Measurements from ENCODE around the gene COPS3.
A peak's percentile ranks its signal among the peaks of the same experiment; 100 is the strongest.
"Not testable (repeated sequence)": the region's sequence is repeated elsewhere in the genome, so short reads cannot be mapped to it uniquely, and the experiment has no call there.

The COPS3 gene

DNA sequence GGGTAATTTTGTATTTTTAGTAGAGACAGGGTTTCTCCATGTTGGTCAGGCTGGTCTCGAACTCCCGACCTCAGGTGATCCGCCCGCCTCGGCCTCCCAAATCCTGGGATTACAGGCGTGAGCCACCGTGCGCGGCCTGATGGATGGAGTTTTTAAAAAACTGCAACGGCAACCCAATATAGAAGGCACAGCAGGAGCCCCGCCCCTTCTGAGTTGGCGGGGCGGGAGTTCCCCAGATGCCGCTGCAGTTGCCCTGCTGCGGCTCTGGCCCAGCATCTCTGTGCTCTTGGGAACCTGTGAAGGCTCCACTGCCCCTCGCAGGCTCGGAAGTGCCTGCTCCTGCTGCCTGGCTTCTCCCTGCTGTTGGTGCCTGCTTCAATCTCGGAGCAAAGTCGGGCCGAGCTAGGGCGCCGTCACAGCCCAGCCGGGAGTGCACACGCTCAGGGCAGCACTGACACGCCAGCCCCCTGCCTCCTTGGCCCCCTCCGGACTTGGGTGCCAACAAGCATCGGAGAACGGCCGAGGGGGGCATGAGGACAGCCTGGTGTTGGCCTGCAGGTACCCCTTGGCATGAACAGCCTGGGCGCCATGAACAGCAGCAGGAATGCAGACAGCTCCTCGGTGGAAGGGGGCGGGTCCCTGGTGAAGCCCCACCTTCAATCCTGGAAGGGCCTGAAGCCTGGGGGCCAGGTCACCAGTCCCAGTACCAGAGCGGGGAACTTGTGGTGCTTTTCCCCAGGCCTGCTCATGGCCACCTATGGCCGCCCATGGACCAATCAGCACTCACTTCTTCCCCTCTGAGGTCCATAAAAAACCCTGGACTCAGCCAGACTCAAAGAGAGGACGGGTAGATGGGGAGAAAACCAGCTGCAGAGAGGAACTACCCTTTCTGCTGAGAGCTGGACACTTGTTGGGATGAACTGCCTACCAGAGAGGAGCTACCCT, 19.9 kb upstream of the COPS3 start:
- DNase-seq, result peak; percentile 27

DNA sequence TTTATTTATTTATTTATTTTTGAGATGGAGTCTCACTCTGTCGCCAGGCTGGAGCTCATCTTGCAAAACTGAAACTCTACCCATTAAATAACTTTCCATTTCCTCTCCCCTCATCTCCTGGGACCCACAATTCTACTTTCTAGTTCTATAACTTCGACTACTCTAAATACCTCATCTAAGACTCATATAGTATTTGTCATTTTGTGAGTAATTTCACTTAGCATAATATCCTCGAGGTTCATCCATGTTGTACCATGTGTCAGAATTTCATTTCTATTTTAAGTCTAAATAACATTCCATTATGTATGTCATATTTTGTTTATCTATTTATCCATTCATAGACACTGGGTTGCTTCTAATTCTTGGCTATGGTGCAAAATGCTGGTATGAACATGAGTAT, 17.1 kb upstream of the COPS3 start:
- DNase-seq, result no peak

DNA sequence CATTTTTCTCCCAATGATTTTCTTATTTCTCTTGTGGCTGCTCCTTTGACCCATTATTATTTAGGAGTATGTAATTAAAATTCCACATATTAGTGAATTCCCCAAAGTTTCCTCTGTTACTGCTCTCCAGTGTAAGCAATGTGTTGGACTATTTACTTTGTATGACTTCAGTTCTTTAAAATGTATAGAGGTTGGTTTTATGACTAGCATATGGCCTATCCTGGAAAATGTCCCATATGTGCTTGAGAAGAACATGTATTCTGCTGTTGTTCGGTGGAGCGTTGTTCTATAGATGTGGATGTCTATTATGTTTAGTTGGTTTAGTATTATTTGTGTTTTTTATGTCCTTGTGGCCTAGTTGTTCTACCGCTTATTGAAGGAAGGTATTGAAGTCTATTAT, 16.2 kb upstream of the COPS3 start:
- DNase-seq, result no peak

DNA sequence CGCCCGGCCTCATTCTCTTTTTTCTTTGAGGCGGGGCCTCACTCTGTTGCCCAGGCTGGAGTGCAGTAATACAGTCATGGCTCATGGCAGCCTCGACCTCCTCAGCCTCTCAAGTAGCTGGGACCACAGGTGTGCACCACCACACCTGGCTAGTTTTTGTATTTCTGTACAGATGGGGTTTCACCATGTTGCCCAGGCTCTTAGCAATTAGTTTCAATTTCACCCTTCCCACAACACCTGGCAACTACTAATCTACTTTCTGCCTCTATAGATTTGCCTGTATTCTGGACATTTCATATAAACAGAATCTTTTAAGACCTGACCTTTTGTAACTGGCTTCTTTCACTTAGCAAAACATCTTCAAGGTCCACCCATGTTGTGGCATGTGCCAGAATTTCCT, 14.1 kb upstream of the COPS3 start:
- DNase-seq, result no peak

DNA sequence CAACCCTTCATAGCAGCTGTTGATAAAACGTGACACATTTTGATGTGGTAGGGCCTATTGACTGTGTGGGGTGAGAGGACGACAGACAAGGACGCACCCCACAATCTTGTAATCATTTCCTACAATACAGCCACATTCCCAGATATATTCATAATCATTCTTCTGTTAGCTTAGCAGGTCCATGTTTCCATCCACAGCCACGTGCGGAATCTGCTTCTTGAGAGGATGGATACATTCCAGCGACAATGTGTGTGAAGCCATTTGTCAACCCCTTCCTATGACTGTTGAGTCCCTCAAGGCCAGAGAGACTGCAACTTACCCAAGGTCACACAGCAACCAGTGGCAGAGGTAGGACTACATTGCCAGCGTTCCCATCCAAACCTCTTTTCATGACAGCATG, 8.7 kb upstream of the COPS3 start:
- no peak for DNase-seq

DNA sequence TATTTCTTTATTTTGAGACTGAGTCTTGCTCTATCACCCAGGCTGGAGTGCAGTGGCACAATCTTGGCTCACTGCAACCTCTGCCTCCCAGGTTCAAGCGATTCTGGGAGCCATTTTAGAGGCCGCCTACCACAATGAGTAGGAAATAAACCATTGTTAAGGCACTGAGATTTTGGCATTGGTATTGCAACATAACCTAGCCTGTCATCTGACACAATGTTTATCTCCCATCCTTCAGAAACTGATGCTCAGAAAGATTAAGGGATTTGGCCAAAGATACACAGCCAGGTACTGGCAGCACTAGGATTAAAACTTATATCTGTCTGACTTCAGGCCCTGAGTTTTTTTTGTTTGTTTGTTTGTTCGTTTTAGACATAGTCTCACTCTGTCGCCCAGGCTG, 8.0 kb upstream of the COPS3 start:
- DNase-seq, result no peak

DNA sequence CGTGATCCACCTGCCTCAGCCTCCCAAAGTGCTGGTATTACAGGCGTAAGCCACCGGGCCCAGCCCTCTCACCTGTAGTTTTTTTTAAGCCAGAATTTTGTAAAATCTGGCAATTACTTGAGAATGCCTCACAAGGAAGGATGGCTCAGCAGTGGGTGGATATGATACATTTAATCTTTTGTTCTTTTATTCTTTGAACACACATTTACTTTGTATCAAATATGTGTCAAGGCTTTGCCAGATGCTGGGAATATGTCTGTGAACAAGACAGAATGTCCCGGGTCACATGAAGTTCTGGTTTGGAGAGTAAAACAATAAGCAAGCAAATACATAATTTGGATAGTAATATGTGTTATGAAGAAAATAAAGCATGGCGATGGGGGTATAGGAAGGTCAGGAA, 4.9 kb upstream of the COPS3 start:
- no peak for DNase-seq

DNA sequence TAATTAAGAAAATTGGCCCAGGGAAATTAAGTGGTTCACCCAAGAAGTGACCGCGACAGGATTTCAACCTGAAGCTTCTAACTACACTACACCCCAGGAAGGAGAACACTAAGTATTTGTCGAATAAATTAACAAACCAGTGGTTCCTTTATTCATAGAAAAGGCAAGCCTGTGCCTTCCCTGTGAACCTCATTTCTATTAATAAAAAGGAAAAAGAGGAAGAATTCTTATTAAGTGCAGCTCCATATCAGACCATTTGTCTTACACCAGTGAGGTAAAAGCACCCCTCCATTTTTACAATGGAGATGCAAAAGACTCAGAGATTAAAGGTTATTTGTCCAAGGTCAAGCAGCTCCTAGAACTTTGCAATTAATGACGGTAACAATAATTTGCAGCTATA, 1.7 kb downstream of the COPS3 start:
- no peak for DNase-seq

DNA sequence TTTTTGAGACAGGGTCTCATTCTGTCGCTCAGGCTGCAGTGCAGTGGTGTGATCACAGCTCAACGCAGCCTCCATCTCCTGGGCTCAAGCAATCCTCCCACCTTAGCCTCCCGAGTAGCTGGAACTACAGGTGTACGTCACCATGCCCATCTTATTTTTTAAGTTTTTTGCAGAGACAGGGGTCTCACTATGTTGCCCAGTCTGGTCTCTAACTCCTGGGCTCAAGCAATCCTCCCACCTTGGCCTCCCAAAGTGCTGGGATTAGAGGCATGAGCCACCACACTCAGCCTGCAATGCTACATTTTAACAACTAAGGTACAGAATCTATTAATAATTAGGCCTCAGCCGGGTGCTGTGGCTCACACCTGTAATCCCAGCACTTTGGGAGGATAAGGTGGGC, 3.6 kb downstream of the COPS3 start:
- not testable (repeated sequence) for DNase-seq

DNA sequence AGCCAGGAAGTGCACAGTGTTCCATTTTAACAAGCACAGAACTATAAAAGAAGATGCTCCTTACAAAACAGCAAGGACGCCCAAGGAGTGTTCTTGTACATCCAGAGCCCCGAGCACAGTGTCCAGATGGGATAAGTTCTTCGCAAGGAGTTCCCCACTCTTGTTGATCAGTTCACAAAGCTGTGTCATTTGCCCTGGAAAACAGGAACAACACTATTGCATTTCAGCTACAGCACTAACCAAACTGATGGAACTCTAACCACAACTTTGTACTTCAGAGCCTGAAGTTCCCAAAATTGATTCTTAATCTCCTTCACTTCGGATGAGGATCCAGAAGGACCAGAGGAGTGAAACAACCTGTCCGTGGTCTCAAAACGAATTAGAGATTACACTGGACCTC, 5.1 kb downstream of the COPS3 start:
- no peak for DNase-seq

DNA sequence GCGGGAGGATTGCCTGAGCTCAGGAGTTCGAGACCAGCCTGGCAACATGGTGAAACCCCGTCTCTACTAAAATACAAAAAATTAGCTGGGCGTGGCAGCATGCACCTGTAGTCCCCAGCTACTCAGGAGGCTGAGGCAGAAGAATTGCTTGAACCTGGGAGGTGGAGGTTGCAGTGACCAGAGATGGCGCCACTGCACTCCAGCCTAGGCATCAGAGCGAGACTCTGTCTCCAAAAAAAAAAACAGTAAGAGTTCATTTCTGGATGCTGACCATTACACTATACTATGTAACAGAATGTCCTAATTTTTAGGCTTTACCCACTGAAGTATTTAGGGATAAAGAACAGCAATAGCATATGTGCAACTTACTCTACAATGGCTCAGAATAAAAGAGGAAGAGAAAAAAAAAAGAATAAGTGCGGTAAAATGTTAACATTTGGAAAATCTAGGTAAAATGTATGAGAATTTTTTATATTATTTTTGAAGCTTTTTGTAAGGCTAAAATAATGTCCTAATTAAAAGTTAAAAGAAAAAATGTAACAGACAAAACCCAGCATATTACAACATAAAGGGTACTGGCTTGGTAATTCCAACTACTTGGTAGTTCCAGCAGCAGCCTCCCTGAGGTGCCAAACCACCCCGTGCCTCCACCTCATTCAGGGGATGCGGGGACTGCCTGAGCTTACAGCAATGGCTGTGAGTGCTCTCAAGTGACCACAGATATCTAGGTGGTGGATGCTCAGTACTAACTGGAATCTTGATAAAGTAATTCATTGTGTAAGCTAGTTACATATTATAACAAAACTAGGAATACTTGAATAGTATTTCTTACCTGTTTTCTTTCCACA, 10.9 kb downstream of the COPS3 start:
- DNase-seq, result no peak

DNA sequence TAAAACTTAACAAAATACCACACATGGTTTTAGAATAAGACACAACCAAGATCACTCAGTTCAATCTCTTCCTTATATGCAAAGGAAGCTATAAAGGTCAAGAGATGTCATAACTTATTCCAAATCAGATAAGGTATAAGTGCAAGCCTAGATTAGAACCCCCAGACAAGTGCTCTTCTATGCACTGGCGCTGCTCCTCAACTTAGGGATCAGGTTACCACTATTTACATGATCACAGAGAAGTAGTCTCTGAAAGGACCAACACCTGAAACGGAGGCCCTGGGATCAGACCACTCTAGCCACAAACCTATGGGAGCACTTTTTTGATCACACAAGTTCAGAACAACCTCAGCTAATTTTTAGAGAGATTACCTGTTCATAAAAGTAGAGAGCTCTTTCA, 16.6 kb downstream of the COPS3 start:
- DNase-seq, result no peak

DNA sequence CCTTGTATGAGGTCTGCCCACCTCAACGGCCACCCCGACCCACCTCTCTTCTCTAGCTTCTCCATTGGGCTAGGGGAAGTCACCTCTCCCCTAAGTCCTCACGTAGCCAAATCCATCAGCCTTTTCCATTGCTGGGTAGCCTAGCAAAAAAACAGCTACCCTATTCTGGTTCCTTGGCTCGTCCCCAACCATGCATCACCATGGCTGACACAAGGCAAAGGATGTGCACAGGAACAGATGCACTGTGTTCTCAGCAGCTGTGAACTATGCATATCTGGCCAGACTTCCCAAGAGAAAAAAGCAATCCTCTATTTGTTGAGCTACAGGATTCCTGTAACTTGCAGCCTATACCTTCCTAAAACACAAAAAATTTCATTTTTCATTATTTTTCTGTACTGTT, 22.0 kb downstream of the COPS3 start:
- DNase-seq, result no peak

DNA sequence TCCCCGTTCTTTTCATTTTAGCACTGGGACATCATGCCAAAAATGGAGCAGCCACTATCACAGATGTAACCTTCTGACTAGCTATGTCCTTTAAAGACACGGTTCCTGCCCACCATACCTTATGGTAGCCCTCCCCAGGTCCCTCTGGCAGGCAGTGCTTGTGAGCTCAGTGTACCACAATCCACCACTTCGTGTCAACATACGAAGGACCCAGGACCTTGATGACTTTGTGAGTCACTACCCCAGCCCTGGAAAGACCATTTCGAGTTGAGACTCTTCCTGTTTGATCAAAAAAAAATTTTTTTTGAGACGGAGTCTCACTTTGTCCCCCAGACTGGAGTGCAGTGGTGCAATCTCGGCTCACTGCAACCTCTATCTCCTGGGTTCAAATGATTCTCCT, 23.0 kb downstream of the COPS3 start:
- DNase-seq, result no peak

DNA sequence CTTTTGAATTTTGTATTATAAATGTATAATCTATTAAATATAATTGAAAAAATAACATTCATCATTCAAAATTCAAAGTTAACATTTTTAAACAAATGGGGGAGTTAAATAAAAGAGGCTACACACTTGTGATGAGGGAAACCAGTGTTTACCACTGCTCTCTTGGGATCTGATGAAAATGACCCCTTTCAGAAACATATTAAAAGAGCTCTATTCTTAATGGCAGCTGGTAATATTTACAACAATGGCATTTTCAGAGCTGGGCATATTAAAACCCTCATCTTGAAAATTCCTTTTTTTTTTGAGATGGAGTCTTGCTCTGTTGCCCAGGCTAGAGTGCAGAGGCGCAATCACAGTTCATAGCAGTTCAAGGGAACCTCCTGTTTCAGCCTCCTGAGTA, 24.7 kb downstream of the COPS3 start:
- DNase-seq, result no peak

DNA sequence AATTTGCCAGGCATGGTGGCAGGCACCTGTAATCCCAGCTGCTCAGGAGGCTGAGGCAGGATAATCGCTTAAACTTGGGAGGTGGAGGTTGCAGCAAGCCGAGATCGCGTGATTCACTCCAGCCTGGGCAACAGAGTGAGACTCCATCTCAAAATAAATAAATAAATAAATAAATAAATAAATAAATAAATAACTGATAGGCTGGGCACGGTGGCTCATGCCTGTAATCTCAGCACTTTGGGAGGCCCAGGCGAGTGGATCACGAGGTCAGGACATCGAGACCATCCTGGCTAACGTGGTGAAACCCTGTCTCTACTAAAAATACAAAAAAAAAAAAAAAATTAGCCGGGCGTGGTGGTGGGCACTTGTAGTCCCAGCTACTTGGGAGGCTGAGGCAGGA, 25.4 kb downstream of the COPS3 start:
- not testable (repeated sequence) for DNase-seq

DNA sequence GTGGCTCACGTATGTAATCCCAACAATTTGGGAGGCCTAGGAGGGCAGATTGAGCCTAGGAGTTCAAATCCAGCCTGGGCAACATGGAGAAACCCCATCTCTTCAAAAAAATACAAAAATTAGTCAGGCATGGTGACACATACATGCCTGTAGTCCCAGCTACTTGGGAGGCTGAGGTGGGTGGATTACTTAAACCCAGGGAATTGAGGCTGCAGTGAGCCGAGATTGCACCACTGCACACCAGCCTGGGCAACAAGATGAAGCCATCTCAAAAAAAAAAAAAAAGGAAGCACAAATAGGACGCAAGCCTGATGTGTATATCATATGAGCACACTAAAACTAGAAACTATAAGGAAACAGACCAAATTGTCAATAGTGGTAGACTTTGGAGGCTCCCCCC, 27.0 kb downstream of the COPS3 start:
- DNase-seq, result no peak

DNA sequence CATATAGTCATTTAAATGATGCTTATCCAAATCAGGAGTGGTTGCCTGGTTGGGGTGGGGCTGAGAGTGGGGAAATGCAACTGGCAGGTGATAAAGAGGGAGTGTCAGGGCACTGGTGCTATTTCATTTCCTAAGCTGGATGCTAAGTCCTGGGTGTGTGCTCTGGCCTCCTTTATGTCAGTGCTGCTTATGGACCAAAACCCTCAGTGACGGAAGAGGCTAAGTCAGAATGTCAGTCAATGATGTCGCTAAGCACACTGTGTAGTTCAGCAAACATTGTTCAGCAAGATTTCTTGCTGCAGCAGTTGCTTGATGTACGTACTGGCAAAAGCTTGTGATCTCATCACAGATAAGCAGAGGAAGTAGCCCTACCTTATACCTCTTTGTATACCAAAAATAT, 27.6 kb downstream of the COPS3 start:
- no peak for DNase-seq

DNA sequence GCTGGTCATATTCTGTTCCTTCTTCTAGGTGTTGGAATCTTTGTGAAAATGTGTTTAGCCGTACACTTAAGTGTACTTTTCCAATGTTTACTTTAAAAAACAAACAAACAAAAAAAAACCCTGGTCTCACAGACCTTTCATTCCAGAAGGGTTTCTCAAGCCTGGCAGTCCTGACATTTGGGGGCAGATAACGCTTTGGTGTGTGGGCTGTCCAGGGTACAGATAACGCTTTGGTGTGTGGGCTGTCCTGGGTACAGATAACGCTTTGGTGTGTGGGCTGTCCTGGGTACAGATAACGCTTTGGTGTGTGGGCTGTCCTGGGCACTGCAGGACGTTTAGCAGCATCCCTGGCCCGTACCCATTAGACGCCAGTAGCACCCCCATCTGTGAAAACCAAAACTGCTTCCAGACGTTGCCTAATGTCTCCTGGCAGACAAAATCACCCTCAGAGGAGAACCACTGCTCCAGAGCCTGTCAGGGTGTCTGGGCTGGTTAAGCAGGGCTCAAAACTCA, 28.8 kb downstream of the COPS3 start:
- no peak for DNase-seq

DNA sequence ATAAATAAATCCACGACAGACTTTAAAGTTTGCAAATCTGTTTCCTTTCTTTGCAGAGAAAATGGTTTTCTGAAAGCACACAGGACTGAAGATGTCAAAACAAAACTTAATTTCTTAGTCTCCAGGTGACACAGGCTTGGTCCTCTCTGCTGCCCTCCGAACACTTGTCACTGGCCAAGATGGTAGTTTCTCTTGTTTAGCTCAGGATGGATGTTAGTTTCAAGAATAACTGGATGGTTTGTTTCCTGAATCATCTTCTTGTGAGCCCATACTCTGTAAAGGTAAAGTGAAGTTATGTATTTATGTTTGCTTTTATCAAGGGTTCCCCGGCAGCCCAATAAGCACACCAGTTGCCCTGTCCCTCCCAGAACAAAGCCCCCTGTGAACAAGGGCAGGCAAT, 34.2 kb downstream of the COPS3 start:
- no peak for DNase-seq

DNA sequence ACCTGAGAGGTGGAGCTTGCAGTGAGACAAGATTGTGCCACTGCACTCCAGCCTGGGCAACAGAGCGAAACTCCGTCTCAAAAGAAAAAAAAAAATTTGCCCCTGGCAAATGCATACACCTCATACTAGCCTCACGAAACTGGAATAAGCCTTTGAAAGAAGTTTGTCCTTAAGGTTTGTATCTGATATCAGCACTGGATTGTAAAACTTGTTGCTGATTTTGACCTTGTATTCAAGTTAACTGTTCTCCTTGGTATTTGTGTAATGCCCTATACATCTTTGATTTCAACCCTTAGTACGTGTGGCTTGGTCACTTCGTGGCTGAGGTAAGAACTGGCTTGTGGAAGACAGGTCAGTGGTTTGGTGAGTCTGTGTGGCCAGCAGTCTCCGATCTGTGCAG, 37.9 kb downstream of the COPS3 start:
- DNase-seq, result no peak

DNA sequence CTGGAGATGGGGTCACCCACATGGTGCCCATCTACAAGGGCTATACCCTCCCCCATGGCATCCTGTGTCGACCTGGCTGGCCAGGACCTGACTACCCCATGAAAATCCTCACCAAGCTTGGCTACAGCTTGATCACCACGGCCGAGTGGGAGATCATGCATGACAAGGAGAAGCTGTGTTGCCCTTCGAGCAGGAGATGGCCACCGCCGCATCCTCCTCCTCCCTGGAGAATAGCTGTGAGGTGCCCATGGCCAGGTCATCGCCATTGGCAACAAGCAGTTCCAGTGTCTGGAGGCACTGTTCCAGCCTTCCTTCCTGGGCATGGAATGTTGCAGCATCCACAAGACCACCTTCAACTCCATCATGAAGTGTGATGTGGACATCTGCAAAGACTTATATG, 38.8 kb downstream of the COPS3 start:
- DNase-seq, result no peak

DNA sequence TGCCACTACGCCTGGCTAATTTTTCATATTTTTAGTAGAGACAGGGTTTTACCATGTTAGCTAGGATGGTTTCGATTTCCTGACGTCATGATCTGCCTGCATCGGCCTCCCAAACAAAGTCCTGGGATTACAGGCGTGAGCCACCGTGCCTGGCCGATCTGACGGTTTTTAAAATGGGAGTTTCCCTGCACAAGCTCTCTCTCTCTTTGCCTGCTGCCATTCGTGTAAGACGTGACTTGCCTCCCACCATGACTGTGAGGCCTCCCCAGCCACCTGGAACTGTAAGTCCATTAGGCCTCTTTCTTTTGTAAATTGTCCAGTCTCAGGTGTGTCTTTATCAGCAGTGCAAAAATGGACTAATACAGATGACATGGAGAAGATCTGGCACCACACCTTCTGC, 39.4 kb downstream of the COPS3 start:
- DNase-seq, result no peak

DNA sequence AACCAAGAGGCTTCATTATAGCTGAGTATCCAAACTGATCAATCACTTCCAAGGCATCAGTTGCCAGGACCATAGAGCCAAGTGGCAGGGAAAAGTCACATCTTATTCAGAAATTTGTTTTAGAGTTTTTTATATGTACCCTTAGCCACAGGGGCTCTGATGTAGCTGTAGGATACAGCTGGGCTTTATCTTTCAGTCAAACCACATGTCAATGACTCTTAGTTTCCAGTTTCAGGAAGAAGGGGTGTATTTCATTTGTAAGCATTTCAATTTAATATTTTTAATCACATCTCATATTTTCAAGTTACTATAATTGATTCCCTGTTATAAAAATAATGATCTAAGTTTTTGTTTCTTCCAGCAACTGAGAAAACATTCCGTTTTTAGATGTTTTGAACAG, 41.2 kb downstream of the COPS3 start:
- DNase-seq, result no peak

All from NCI-H2227 treated with DMSO at 0.1 percent for 48 hours (cell line).